Measurements from ENCODE around the gene RHBDF2.
"Not testable (repeated sequence)": the region's sequence is repeated elsewhere in the genome, so short reads cannot be mapped to it uniquely, and the experiment has no call there.

DNA sequence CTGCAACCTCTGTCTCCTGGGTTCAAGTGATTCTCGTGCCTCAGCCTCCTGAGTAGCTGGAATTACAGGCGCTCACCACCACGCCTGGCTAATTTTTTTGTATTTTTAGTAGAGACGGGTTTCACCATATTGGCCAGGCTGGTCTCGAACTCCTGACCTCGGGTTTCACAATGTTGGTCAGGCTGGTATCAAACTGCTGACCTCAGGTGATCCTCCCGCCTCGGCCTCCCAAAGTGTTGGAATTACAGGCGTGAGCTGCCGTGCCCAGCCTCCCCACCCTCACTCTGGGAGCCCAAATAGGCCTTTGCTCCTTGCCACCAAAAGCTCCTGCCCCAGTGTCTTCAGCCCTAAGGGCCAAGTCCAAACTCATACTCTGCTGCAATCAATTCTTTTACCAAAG lies 20.5 kb upstream of the RHBDF2 start:
- TF ChIP-seq, protein P1, sequence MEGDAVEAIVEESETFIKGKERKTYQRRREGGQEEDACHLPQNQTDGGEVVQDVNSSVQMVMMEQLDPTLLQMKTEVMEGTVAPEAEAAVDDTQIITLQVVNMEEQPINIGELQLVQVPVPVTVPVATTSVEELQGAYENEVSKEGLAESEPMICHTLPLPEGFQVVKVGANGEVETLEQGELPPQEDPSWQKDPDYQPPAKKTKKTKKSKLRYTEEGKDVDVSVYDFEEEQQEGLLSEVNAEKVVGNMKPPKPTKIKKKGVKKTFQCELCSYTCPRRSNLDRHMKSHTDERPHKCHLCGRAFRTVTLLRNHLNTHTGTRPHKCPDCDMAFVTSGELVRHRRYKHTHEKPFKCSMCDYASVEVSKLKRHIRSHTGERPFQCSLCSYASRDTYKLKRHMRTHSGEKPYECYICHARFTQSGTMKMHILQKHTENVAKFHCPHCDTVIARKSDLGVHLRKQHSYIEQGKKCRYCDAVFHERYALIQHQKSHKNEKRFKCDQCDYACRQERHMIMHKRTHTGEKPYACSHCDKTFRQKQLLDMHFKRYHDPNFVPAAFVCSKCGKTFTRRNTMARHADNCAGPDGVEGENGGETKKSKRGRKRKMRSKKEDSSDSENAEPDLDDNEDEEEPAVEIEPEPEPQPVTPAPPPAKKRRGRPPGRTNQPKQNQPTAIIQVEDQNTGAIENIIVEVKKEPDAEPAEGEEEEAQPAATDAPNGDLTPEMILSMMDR (conservative IDR thresholded peaks at IDR 0.05 in 1 of 2, IDR thresholded peaks at IDR 0.05 in 1 of 2; ENCODE audit: extremely low read depth in 1 of 2, insufficient read depth in 1 of 2, low read depth in 1 of 2, low read length in 2 of 2), result not testable (repeated sequence)
- not testable (repeated sequence) for TF ChIP-seq EZH2 (IDR thresholded peaks at IDR 0.05; ENCODE audit: borderline replicate concordance, low read length)

Data from mammary epithelial cell (primary cell).